H54 (cell line): Measurements from ENCODE around the gene RRP9.

ENCODE experiments used
- DNase-seq: peaks from one replicate; pipeline ENCODE4 v3.0.0; 2011; ENCODE audit warnings: low spot score, mixed read lengths; ENCODE audit not compliant: insufficient read length
- FAIRE-seq: peaks from 3 replicates; lab custom pipeline; 2011; peaks lifted over from hg19 to GRCh38; lab: Jason Lieb, UNC
- POLR2A ChIP-seq: IDR thresholded peaks from 2 replicates; pipeline ENCODE4 v1.6.1; 2011; ENCODE audit warnings: low read depth, mild to moderate bottlenecking, low read length

The RRP9 gene

DNA sequence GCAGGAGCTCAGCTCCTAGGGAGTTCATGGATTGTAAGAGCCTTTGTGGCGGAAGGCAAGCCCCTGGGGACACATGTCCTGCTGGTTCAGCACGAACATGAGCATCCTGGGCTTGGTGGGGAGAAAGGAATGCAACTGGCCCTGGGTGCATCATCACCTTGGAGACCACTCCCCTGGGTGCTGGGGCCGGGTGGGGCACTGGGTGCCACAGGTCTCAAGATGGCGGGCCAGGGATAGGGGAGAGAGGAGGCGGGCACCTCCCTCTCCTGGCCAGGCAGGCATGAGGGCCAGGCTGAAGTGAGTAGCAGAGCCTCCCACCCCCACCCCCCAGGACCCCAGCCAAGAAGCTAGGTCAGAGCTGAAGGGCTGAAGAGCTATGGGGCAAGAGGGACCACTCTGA is 24.8 kb upstream of the RRP9 start:
- TF ChIP-seq POLR2A = no peak
- DNase-seq = no peak
- no peak for FAIRE-seq

DNA sequence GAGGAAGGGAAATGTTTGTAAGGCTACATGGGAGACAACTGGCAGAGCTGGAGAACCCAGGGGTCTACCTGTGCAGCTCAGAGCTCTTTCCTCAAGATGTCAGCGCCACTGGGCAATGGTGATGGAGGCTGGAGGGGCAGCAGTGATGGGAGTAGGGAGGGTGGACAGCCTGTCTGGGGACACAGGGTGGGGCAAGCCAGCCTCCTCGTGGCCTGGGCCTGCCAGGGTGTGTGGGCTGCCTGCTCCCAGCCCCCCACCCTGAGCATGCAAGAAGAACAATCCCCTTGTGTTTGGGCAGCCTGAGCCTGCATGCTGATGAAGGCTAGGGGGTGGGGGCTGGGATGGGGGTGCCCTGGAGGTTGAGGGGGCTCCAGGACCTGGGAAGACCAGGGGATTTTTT is 24.3 kb upstream of the RRP9 start:
- FAIRE-seq = no peak

DNA sequence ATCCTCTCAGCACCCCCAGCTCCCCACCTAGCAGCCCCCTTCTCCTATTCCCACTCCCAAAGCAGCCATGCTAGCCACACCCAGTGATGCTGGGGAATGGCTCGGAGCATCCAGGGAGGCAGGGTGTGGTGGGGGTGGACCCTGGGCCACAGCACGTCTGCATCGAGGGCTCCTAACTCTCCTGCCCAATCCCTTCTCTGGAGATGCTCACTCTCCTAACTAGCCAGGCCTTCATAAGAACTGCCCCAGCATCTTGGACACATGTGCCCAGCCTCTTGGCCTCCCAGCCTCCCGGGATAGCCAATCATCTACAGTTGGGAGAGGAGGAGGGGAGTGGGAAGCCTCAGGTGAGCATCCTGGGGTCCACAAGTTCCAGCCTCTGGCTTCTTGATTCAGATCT is 22.8 kb upstream of the RRP9 start:
- FAIRE-seq (no peak), DNase-seq (no peak)
- no peak for TF ChIP-seq POLR2A

More for the DNA sequence above, 24.3 kb upstream of the RRP9 start:
- no peak for TF ChIP-seq POLR2A
- no peak for DNase-seq

DNA sequence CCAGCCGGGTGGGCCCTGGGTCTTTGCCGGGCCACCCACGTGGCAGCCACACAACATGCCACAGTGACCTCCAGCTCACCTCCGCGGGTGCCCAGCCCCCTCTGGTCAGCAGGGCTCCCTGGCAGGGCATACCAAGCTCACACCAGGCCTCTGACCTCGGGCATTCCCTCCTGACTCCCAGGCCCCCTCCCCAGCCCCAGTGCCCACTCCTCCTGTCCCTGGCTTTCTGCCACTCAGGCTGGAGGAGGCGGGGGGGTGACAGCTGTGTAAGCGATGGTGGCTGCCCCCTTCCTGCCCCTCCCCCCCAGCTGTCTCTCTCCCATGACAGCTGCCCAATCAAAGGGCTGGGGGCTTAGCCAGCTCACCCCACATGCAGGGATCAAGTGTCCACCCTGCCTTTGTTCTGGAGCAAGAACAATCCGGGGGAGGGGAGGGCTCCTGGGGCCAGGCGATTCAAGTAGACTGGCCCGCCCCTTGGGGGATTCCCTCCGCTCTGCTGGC is 22.3 kb upstream of the RRP9 start:
- FAIRE-seq = no peak
- no peak for TF ChIP-seq POLR2A
- no peak for DNase-seq

DNA sequence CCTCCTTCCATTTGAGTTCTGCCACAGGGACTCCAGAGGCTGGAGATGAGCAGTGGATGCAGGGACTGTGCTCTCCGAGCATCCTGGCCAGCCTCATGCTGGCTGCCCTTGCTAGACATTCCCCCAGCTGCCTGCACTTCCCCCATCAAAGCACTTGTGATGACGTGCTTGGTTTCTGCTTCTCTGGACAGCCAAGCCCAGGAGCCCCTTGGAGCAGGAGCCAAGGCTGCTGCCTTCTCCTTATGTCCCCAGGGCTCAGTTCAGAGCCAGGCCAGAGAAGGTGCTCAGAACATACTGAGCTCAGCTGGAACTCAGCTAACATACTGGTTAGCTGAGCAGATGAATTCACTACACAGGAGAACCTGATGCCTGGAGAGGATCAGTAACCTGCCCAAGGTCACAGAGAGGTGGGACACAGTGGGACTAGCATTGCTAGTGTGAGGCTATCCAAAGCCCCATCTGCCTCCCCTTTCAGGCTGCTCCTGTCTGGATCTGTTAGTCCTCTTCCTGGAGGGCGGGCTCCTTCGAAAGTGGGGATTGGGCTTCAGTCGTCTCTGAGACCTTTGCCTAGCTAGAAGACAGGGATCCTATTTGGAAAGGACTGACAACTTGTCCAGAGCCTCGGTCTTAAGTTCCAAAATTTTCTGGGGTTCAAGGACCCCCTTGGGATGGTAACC is 21.3 kb upstream of the RRP9 start:
- TF ChIP-seq POLR2A = no peak
- FAIRE-seq (no peak), DNase-seq (no peak)

DNA sequence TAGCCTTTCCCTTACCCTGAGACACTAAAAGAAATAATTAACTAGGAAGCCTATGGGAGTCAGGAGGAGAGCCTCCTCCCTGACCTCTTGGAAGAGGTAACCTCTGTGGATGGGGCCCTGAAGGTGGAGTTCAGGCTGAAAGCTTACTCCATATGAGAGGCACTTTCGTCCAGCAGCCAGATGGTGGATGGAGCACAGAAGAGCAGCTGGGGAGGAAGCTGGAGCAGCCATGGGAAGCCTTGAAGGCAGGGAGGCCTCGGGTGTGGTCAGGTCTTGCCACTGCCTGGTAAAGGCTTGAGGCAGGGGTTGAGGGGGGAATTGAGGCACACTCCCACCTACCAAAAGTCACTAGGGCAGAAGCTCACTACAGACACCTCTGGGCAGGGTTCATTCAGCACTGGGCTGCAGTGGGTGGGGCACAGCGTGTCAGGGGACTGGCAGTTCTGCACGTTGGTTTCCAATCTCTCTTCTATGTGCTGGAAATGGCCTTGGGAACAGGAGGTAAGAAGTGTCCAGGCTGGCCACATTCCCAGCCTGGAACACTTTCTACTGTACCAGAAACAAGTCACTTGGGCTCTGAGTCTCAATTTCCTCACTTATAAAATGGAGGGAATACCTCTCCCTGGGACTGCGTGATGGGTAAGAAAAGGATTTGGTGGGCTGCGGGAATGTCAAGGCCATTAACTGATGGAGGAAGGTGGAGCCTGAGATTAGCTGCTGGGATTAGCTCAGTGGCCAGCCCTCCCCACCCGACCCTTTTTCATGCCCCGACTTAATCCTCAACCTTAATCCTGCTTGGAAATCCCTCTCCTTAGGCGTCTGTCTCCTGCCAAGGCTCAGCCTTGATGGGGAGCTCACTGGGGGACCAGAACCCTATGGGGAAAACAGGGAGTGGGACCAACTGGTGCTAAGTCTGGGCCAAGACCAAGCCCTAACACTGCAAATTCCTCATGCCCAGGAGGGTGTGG is 20.2 kb upstream of the RRP9 start:
- TF ChIP-seq POLR2A = no peak
- FAIRE-seq (no peak), DNase-seq (no peak)

DNA sequence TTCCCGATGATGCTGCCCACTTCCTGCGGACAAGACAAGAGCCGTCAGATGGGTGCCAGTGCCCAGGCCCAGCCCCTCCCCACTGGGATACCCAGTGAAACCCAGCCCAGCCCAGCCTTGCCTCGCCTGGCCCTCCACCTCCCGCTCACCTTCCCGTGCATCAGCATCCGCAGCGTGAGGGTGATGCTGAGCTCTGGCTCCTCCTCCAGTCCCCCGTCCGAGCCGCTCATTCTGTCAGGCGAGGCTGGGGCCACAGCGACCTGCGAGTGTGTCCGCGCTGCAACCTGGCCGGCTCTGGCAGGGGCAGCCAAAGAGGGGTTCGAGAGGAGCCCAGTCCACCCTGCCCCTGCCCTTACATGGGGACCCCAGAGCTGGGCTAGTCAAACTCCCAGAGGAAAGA is 19.3 kb upstream of the RRP9 start:
- no peak for FAIRE-seq
- TF ChIP-seq POLR2A = no peak

DNA sequence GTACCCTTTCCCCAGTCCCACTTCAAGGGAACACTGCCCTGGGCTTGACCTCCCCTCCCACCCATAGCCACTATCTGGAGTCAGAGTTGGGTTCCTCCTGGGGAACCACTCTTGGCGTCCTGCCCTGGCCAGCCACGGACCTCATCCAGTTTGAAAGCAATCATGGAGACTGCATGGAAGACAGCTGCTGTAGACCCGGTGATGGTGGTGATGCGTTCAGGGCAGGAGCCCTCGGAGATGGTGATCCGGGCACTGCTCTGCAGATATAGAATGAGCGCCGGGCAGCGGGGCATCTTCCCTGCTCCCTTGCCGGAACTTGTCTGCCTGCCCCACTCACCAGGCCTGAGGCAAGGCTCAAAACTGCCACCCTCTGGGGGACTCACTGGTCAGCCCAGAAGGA is 18.7 kb upstream of the RRP9 start:
- no peak for TF ChIP-seq POLR2A
- DNase-seq = no peak
- no peak for FAIRE-seq

More for the DNA sequence above, 19.3 kb upstream of the RRP9 start:
- no peak for DNase-seq

DNA sequence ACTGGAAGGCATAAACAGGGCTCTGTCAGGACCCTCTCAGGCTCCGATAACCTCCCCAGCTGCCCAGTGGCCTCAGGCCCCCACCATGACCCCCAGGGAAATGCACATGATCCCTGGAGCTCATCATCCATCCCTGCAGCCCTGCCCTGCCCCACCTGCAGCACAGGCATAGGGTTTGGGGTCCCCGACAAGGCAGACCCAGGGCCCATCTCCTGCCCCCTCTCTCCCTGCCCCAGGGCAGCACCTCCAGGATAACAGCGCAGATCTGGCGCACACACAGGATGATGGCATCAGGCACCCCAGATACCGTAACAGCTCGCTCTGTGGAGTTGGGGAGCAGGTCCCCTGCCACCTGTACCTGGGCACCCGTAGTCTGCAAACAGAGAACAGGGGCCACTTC is 17.9 kb upstream of the RRP9 start:
- no peak for TF ChIP-seq POLR2A
- FAIRE-seq (no peak), DNase-seq (no peak)

DNA sequence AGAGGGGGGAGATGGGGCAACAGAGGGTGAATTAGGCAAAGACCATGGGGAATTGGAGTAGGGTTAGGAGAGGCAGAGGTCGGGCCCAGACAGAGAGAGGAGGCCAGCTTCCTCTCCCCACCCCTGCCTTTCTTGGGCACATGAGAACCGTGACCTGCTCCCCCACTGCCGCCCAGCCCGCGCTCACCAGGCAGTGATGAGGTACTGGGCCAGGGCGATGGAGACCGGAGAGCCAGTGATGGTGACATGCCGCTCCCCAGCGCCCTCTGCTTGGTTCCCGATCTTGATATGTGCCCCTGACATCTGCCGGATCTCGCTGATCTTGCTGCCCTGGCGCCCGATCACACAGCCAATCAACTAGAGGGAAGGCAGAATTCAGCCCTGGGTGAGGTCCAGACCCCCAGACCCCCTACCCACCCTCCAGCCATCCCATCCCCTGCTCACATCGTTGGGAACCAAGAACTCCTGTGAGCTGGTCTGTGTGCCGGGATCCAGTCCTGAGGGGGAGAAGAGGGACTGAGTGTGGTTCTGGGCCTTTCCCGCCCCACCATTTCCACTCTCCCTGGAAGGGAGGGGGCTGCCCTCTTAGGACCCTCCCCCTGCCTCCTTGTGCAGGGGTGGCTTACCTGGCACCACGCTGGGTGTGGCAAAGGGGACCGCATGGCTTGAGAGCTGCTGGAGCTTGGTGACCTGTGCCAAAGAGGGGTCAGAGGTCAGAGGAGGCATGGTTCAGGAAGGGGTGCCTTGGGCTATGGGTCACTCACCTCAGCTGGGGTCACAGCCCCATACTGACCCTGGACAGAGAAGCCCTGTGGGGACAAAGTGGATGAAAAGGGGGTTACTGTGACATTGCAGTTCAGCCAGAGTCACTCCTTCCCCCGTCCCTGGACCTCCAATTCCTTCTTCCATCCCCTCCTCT is 17.2 kb upstream of the RRP9 start:
- no peak for TF ChIP-seq POLR2A
- no peak for FAIRE-seq
- no peak for DNase-seq

DNA sequence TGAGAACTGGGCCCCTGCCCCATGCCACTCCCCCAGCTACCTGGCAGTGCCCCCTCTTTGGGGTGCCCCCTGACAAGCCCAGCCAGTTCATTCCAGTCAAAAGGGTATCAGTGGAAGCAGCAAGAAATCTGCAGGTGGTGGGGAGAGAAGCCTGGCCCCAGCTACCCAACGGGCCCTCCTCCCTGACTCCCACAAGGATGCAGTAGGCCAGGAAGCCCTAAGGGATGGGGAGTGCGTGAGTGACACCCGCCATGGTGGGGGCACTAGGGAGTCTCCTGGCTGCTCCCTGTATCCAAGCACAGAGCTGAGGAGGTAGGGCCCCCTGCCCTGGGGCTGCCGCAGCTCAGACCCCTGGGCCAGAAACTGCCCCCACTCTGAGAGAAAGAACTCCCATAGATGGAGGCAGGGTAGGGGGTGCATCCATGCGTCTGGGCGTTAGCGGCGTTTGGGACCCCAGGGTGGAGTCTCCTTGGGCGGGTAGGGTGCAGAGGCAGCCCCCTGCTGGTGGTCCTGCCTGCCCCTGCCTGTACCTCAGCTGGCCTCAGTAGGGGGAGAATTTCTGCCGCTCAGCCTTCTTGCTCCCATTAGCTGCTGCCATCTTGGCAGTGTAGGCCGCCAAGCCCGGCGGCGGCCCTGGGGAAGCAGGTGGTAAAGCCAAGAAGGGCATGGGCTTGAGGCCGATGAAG is 16.0 kb upstream of the RRP9 start:
- TF ChIP-seq POLR2A = no peak
- DNase-seq (no peak), FAIRE-seq (no peak)

DNA sequence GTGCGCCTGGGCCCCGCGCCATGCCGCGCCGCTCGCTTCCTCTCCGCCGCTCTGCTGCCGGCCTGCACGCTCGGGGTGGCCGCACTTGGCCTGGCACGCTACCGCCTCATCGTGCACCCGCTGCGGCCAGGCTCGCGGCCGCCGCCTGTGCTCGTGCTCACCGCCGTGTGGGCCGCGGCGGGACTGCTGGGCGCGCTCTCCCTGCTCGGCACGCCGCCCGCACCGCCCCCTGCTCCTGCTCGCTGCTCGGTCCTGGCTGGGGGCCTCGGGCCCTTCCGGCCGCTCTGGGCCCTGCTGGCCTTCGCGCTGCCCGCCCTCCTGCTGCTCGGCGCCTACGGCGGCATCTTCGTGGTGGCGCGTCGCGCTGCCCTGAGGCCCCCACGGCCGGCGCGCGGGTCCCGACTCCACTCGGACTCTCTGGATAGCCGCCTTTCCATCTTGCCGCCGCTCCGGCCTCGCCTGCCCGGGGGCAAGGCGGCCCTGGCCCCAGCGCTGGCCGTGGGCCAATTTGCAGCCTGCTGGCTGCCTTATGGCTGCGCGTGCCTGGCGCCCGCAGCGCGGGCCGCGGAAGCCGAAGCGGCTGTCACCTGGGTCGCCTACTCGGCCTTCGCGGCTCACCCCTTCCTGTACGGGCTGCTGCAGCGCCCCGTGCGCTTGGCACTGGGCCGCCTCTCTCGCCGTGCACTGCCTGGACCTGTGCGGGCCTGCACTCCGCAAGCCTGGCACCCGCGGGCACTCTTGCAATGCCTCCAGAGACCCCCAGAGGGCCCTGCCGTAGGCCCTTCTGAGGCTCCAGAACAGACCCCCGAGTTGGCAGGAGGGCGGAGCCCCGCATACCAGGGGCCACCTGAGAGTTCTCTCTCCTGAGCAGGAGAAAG is 14.4 kb upstream of the RRP9 start:
- DNase-seq = no peak

More for the DNA sequence above, 14.4 kb upstream of the RRP9 start:
- no peak for TF ChIP-seq POLR2A
- no peak for FAIRE-seq
